Measurements from ENCODE around the gene SLF2. TPM values are rescaled to one million over a fixed set of nuclear protein-coding genes. Genes with fewer than 3 reads are reported as not detected.

The SLF2 gene
- total RNA-seq, 2 experiments from 2014 or later = 52.1 to 58.2 TPM

- peak; percentile 69 for DNase-seq (ENCODE audit: low spot score)
- ChIA-PET CTCF (ENCODE audit: unreplicated experiment) (interaction anchor here (0.9 to 1.2 kb wide), 2 partner anchors 12 to 45 kb away, joined by 3 read pairs; no protein-coding TSS in a partner anchor), POLR2A (interaction anchor here (0.5 kb wide), 1 partner anchor 48 kb away, joined by 3 read pairs; no protein-coding TSS in a partner anchor)
- Histone ChIP-seq H3K9me3 (ENCODE audit: low read length) (no peaks in the 10 kb centered on the region), H4K20me1 (ENCODE audit: insufficient read depth, low read length) (no peaks in the 10 kb centered on the region), H3K9me2 (ENCODE audit: insufficient read depth, low read length) (no peaks in the 10 kb centered on the region), H3K36me3 (ENCODE audit: insufficient read depth, low read length) (peaks cover 9% of the 10 kb centered on the region; the same call in 1 of the 2 replicates), H3K4me3 (ENCODE audit: low read depth, low read length, poor library complexity, severe bottlenecking) (peak within 1 kb of the TSS; percentile 52), H3K4me2 (ENCODE audit: low read length) (peak within 1 kb of the TSS; percentile 67), H3K4me1 (ENCODE audit: insufficient read depth, low read length, poor library complexity, severe bottlenecking) (peaks cover 14% of the 10 kb centered on the region), H3K27ac (ENCODE audit: low read depth, low read length, poor library complexity, severe bottlenecking) (no peak within 1 kb of the TSS), H2AFZ (ENCODE audit: low read length) (peak within 1 kb of the TSS; percentile 8; the same call in 1 of the 2 replicates), H3K79me2 (ENCODE audit: insufficient read depth, low read depth, low read length) (no peaks in the 10 kb centered on the region)
- BruUV-seq (replicated peaks) = no TSS peak
- TF ChIP-seq EZH2phosphoT487 (IDR thresholded peaks at IDR 0.05; ENCODE audit: borderline replicate concordance, low read depth, low read length) (no peak), CTCF (conservative IDR thresholded peaks at IDR 0.05; ENCODE audit: low read length) (peak; percentile 77)
- intact Hi-C loops (cut with micrococcal nuclease; ENCODE audit: unreplicated experiment) = loop anchor here (2.0 kb wide), 1 partner anchor 45 kb away; no protein-coding TSS in a partner anchor
Measured at GRCh38 chr10:100969187-100970075, 56.7 kb downstream of the SLF2 start, which contains the start of gene SEMA4G. Gene SEMA4G (plus strand): TSS chr10:100969504. CDS start chr10:100972913, 3,409 bp downstream.

GRCh38 chr10:100970076-100970913, 57.5 kb downstream of the SLF2 start:
- BruUV-seq (replicated peaks) = no TSS peak
- Histone ChIP-seq H3K4me2 (ENCODE audit: low read length) (peak overlapping the region; percentile 53), H3K9me2 (ENCODE audit: insufficient read depth, low read length) (no peaks in the 10 kb centered on the region), H3K4me1 (ENCODE audit: insufficient read depth, low read length, poor library complexity, severe bottlenecking) (peaks cover 14% of the 10 kb centered on the region), H3K4me3 (ENCODE audit: low read depth, low read length, poor library complexity, severe bottlenecking) (peak overlapping the region; percentile 37), H4K20me1 (ENCODE audit: insufficient read depth, low read length) (no peaks in the 10 kb centered on the region), H2AFZ (ENCODE audit: low read length) (no peak overlapping the region), H3K27ac (ENCODE audit: low read depth, low read length, poor library complexity, severe bottlenecking) (no peak overlapping the region), H3K9me3 (ENCODE audit: low read length) (no peaks in the 10 kb centered on the region), H3K79me2 (ENCODE audit: insufficient read depth, low read depth, low read length) (no peaks in the 10 kb centered on the region), H3K36me3 (ENCODE audit: insufficient read depth, low read length) (peaks cover 7% of the 10 kb centered on the region; the same call in 1 of the 2 replicates)
- no peak for DNase-seq (ENCODE audit: low spot score)
- ChIA-PET POLR2A (no interaction called here), CTCF (ENCODE audit: unreplicated experiment) (interaction anchor here (0.9 kb wide), 1 partner anchor 11 kb away, joined by 3 read pairs; no protein-coding TSS in a partner anchor)
- TF ChIP-seq EZH2phosphoT487 (IDR thresholded peaks at IDR 0.05; ENCODE audit: borderline replicate concordance, low read depth, low read length) (no peak), CTCF (conservative IDR thresholded peaks at IDR 0.05; ENCODE audit: low read length) (no peak)
- intact Hi-C loops (cut with micrococcal nuclease; ENCODE audit: unreplicated experiment) = no loop called here
